Fibroblast of lung (primary cell): ENCODE measurements around the gene GAGE10. TPM values are rescaled to one million over a fixed set of nuclear protein-coding genes. Genes with fewer than 3 reads are reported as not detected.

ENCODE experiments used
- DNase-seq, 2 donors: peaks; one replicate each; pipeline versions ENCODE4 v3.0.0 to v3.0.0-alpha.2; 2010; ENCODE audit warnings: low read depth in 2 of 2
- H2AFZ ChIP-seq: 2 replicates; pipeline ENCODE4 v1.5.1; 2012; ENCODE audit warnings: low read length, control low read depth, inconsistent platforms
- H3K27ac ChIP-seq: 2 replicates; pipeline ENCODE4 v1.5.1; 2011; ENCODE audit warnings: low read length, control low read depth; ENCODE audit not compliant: insufficient read depth
- H3K27me3 ChIP-seq: 2 replicates; pipeline ENCODE4 v1.5.1; 2011; ENCODE audit warnings: mild to moderate bottlenecking, low read length; ENCODE audit not compliant: control insufficient read depth, insufficient read depth
- H3K36me3 ChIP-seq: 2 replicates; pipeline ENCODE4 v1.5.1; 2011; ENCODE audit warnings: low read length; ENCODE audit not compliant: control insufficient read depth, insufficient read depth
- H3K4me1 ChIP-seq: 2 replicates; pipeline ENCODE4 v1.5.1; 2011; ENCODE audit warnings: low read length; ENCODE audit not compliant: control insufficient read depth, insufficient read depth; ENCODE audit errors: extremely low read depth
- H3K4me2 ChIP-seq: 2 replicates; pipeline ENCODE4 v1.5.1; 2011; ENCODE audit warnings: low read length, control low read depth; ENCODE audit not compliant: insufficient read depth; ENCODE audit errors: extremely low read depth
- H3K4me3 ChIP-seq, 4 experiments: fragments of 200-600 bp in 1 of 4; sonication (generic) in 1 of 4; replicated peaks in 1 of 4; 2 replicates each; pipeline ENCODE4 v1.5.1; 2011 to 2016; ENCODE audit warnings: low read length in 4 of 4, low read depth in 3 of 4, mild to moderate bottlenecking in 3 of 4, control low read depth in 2 of 4, inconsistent platforms in 1 of 4, mixed read lengths in 1 of 4; ENCODE audit not compliant: insufficient read depth in 1 of 4; ENCODE audit errors: control extremely low read depth in 1 of 4
- H3K79me2 ChIP-seq: 2 replicates; pipeline ENCODE4 v1.5.1; 2012; ENCODE audit warnings: mild to moderate bottlenecking, low read length, inconsistent platforms; ENCODE audit not compliant: control insufficient read depth, insufficient read depth
- H3K9ac ChIP-seq: 2 replicates; pipeline ENCODE4 v1.5.1; 2011; ENCODE audit warnings: mild to moderate bottlenecking, low read length, control low read depth; ENCODE audit not compliant: insufficient read depth
- H3K9me3 ChIP-seq: 2 replicates; pipeline ENCODE4 v1.5.1; 2012; ENCODE audit warnings: low read depth, low read length; ENCODE audit not compliant: control insufficient read depth, insufficient read depth
- H4K20me1 ChIP-seq: 2 replicates; pipeline ENCODE4 v1.5.1; 2011; ENCODE audit warnings: low read length; ENCODE audit not compliant: control insufficient read depth, insufficient read depth; ENCODE audit errors: extremely low read depth
- EZH2 ChIP-seq: IDR thresholded peaks from 2 replicates; pipeline ENCODE4 v1.5.1; 2012; ENCODE audit warnings: low read length, control low read depth, mild to moderate bottlenecking; ENCODE audit errors: missing control alignments
- polyA plus RNA-seq, 2 donors: library from polyadenylated mRNA; depleted of rRNA in 1 of 2; stranded (reverse) in 1 of 2; unstranded in 1 of 2; fragments of >200 nt; gene quantifications; 2 replicates each; pipeline ENCODE4 v1.2.1, GENCODE V29; 2011 to 2012; ENCODE audit warnings: missing spikeins in 1 of 2
- total RNA-seq: library from RNA; depleted of rRNA; stranded (reverse); fragments of >200 nt; gene quantifications from 2 replicates; pipeline ENCODE4 v1.2.1, GENCODE V29; 2014
- TF ChIP-seq, protein P1 (sequence below), 2 donors: IDR thresholded peaks in 1 of 2; conservative IDR thresholded peaks in 1 of 2; 1 replicate in 1 of 2; 2 replicates in 1 of 2; pipeline ENCODE4 v1.5.1; 2011 to 2012; ENCODE audit warnings: low read length in 2 of 2, control low read depth in 1 of 2, inconsistent platforms in 1 of 2, low read depth in 1 of 2, mild to moderate bottlenecking in 1 of 2

GAGE10 gene
- total and polyA plus RNA-seq, 2 donors (not counting 1 experiment from before 2014, with no cell fraction given) = not detected

- DNase-seq = no peak
- Histone ChIP-seq H3K9ac (no peak overlapping the region), H3K79me2 (peaks cover 8% of the 10 kb centered on the region), H3K27ac (no peak overlapping the region), H3K4me2 (no peak overlapping the region), H3K27me3 (no peaks in the 10 kb centered on the region), H2AFZ (no peak overlapping the region), H3K4me1 (no peaks in the 10 kb centered on the region), H3K9me3 (no peaks in the 10 kb centered on the region), H3K4me3 (no peak overlapping the region), H3K36me3 (no peaks in the 10 kb centered on the region), H4K20me1 (no peaks in the 10 kb centered on the region)
- TF ChIP-seq, protein P1, sequence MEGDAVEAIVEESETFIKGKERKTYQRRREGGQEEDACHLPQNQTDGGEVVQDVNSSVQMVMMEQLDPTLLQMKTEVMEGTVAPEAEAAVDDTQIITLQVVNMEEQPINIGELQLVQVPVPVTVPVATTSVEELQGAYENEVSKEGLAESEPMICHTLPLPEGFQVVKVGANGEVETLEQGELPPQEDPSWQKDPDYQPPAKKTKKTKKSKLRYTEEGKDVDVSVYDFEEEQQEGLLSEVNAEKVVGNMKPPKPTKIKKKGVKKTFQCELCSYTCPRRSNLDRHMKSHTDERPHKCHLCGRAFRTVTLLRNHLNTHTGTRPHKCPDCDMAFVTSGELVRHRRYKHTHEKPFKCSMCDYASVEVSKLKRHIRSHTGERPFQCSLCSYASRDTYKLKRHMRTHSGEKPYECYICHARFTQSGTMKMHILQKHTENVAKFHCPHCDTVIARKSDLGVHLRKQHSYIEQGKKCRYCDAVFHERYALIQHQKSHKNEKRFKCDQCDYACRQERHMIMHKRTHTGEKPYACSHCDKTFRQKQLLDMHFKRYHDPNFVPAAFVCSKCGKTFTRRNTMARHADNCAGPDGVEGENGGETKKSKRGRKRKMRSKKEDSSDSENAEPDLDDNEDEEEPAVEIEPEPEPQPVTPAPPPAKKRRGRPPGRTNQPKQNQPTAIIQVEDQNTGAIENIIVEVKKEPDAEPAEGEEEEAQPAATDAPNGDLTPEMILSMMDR (conservative IDR thresholded peaks at IDR 0.05 in 1 of 2, IDR thresholded peaks at IDR 0.05 in 1 of 2; ENCODE audit: low read depth in 1 of 2, low read length in 2 of 2) = no peak
- no peak for TF ChIP-seq EZH2
Observed at GRCh38 chrX:49276207-49276606, 27.2 kb upstream of the GAGE10 start.

GRCh38 chrX:49276671-49277534 lies 26.5 kb upstream of the GAGE10 start:
- Histone ChIP-seq H2AFZ (no peak overlapping the region), H3K27ac (no peak overlapping the region), H3K9me3 (no peaks in the 10 kb centered on the region), H3K27me3 (no peaks in the 10 kb centered on the region), H3K79me2 (peaks cover 3% of the 10 kb centered on the region), H3K9ac (no peak overlapping the region), H3K4me3 (no peak overlapping the region), H4K20me1 (no peaks in the 10 kb centered on the region), H3K4me1 (no peaks in the 10 kb centered on the region), H3K36me3 (no peaks in the 10 kb centered on the region), H3K4me2 (no peak overlapping the region)
- peak in 1 of 2 donors; percentile 3 for DNase-seq
- TF ChIP-seq, protein P1 (conservative IDR thresholded peaks at IDR 0.05 in 1 of 2, IDR thresholded peaks at IDR 0.05 in 1 of 2; ENCODE audit: low read depth in 1 of 2, low read length in 2 of 2) = no peak
- TF ChIP-seq EZH2 = no peak

GRCh38 chrX:49277535-49277830 lies 26.0 kb upstream of the GAGE10 start:
- no peaks in the 10 kb centered on the region for H3K9me3 ChIP-seq
- H3K27me3 ChIP-seq = no peaks in the 10 kb centered on the region
- H3K9ac ChIP-seq = no peak overlapping the region

More at GRCh38 chrX:49277535-49277830, 26.0 kb upstream of the GAGE10 start:
- Histone ChIP-seq H3K27ac (no peak overlapping the region), H3K4me2 (no peak overlapping the region), H3K36me3 (no peaks in the 10 kb centered on the region), H3K4me1 (no peaks in the 10 kb centered on the region), H4K20me1 (no peaks in the 10 kb centered on the region), H3K4me3 (no peak overlapping the region), H2AFZ (no peak overlapping the region), H3K79me2 (no peaks in the 10 kb centered on the region)
- TF ChIP-seq, protein P1 (conservative IDR thresholded peaks at IDR 0.05 in 1 of 2, IDR thresholded peaks at IDR 0.05 in 1 of 2; ENCODE audit: low read depth in 1 of 2, low read length in 2 of 2) = no peak
- no peak for TF ChIP-seq EZH2
- no peak for DNase-seq
